HG02623 (cell line): ENCODE data around the gene ANXA2.
"Not testable (repeated sequence)": the region's sequence is repeated elsewhere in the genome, so short reads cannot be mapped to it uniquely, and the experiment has no call there.

ENCODE experiments used
- ATAC-seq: cut with Tn5 transposase; IDR thresholded peaks from one replicate; pipeline ENCODE4 v1.9.1; 2021; ENCODE audit warnings: moderate library complexity; ENCODE audit not compliant: unreplicated experiment

Gene ANXA2

DNA sequence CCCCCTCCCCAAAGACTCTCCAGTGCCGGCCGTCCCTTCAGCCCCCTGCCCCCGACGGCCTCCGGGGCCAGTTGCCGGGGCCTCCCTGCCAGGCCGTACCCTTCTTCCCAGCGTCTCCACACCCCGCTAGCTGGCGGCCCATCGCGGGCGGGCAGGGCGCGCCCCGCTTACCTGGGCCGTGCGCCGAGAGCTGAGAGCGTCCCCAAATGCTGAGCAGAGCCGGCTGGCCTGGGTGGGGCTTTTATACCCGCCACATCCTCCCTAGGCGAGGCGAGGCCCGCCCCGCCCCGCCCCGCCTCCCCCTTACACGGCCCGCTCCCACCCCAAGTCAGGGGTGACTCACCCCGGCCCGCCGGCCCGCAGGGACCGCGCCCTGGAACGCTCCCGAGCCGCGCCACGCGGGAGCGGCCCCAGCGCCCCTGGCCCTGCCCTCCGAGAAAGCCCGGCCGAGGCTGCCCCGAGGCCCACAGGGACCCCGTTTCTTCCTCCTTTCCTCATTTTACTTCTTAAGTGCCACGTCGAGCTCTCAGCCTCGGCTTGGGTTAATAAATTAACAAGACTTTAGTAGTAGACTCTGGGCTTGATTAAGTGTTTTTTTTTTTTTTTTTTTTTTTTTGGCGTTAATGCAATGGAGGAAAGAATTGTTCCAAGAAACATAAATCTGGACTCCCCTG is at the start of gene ANXA2:
ANXA2 (minus strand) TSS at position 215 of the 674 bp plus-strand sequence. CDS start 11,911 bp downstream, outside the sequence.
- ATAC-seq, result peak; percentile 60

DNA sequence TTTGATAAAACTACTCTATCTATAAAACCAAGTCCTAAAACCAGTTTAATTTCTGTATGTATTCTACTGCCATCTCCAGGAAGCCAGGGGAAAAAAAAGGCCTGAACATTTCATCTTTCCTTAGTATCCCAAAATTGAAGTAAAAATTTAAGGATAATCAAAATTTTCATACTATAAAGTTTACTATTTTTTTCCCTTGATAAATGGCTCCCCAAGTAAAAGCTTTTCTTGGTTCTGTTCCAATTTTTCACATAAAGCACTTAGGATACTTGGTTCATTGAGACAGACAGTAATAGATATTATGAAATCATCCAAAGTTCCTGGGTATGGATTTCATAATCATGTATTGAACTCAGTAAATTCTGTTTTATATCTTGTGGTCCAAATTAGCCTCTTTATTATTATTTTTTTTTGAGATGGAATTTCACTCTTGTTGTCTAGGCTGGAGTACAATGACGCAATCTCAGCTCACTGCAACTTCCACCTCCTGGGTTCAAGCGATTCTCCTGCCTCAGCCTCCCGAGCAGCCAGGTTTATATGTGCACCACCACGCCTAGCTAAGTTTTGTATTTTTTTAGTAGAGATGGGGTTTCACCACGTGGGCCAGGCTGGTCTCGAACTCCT is 46.6 kb upstream of the ANXA2 start:
- no peak for ATAC-seq

DNA sequence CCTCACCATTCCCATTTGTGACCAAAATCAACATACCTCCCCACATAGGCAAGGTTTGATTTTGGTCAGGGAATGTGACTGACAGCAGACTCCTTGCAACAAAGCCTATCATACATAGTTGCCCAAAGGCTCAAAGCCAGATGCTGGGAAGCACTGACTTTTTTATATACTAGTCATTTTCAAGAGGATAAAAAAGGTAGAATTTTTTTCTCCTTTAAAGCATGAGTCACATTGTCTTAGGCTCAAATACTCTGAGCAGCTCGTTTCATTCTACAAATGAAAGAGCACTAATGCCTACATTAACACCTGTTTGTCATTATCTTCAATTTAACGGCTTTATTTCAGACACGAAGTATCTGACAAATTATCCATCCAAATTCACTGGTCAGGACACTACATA is 45.0 kb upstream of the ANXA2 start:
- no peak for ATAC-seq

DNA sequence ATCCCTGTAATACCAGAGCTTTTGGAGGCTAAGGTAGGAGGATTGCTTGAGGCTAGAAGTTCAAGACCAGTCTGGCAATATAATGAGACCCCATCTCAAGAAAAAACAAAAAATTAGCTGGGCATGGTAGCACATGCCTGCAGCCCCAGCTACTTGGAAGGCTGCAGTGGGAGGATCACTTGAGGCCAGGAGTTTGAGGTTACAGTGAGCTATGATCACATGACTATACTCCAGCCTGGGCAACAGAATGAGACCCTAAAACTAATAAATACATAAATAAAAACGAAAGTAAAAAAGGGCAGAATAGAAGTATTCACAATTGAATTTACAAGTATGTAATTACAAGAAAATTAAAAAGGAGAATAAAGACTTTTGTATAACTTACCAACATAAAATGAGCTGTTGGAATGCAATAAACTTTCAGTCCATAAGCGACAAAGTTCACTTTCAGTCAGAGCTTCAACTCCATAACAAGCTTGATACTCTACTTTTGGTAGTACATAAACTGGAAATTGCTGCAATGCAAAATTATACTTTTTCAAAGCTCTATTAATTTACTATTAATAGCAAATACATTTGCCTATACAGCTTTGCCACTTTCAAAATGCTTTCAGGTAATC is 44.4 kb upstream of the ANXA2 start:
- no peak for ATAC-seq

DNA sequence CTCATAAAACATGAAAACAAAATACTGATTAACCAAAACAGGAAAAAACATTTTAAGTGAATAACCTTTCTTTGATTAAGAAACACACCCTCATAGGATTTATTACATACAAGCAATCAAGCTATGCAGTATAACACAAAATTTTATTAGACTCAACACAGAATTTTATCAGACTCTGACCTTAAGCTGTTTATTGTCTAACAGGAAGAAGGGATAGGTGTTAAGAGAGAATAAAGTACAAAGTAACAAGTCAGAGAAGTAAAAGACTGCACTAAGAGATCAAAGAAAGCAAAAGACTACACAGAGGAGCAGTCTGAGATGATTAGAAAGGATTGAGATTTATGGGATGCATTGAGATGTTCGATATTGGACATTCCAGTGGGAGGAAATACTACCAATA is 43.5 kb upstream of the ANXA2 start:
- no peak for ATAC-seq

DNA sequence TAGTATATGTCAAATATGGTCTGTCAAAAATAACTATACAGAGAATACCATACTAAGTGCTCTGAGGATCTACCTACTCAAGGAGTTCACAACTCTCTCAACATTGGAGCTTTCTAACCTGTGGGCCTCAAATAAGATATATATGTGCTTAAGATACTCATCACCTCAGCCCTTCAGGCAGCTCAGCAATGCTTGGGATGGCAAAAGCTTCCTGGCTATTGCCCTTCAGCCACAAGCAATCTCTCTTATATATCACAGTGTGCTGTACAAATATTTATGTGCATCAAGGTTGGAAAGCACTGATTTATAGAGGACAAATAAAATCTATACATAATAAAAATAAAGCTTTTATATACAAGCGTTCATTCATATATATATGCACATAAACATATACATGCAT is 40.9 kb upstream of the ANXA2 start:
- no peak for ATAC-seq

DNA sequence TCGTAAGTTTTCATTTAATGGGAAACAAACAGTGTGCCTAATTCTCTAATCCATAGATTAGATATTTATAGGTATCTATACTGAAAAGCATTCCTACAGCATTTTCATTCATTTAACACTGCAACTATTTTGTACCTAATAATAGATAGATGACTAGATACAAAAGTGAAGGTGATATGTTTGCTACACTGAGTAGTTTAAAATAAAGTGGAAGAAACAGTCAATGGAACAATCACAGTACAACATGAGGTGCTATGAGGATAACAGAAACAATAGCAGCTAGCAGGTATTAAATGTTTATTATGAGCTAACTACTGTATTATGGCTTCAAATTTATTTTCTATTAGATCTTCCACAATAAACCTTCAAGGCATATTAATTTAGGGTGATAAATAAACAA is 31.1 kb upstream of the ANXA2 start:
- no peak for ATAC-seq

DNA sequence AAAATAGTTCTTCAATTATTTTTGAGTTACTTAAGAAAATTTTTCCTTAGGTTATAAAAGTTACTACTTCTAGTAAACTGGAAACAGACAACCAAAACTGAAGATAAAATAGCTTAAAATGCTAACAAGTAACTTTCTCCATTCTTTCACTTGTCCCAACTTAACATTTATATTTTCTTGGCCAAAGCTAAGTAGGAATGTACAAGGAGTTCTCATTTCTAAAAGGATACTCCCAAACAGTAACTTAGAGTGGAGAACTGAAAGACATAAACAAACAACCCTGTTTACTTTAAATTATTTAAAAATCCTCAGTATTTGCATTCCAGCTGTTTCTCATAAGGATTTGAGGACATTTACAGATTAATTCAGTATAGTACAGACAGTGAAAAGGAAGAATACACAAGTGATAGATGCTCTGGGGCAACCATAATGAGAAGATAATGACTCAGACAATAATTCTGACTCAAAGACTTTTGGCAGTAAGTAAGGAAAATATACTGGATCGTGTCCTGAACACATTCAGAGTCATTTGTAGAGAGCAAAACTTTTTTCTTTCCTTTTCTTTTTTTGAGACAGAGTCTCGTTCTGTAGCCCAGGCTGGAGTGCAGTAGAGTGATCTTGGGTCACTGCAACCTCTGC is 29.2 kb upstream of the ANXA2 start:
- no peak for ATAC-seq

DNA sequence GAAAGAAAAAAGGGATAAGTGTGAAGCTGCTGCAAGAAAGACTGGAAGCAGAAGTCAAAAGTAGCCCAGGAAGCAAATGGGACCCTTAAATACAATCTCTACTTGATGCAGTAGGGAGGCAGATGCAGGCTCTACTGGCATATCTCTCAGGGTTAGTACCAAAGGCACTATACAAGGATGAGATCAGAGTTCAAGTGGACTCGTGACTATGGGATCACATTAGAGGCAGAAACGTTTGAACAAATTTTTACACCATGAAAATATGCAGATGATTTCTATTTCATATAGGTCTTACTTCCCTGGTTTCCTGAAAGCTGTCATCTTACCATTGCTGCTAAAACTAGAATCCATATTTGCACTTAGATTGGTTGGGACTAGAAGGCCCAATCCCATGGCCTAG is 27.7 kb upstream of the ANXA2 start:
- ATAC-seq, result no peak

DNA sequence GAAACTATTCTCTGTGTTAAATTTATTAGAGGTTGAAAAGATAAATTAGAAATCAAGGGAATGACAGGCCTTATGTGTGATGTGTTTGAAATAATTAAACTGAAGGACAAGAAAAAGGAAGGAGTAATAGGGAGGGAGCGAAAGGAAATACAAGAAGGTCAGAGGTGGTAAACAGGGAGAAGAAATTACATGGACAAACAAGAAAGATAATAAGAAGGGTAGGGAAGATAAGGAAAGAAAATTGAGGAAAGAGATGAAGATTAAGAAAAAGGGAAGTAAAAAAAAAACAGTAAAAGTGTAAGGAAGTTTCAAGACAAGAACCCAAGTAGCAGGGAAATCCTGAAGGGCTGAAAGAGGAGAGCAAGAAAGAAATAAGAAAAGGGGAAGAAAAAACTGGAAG is 26.2 kb upstream of the ANXA2 start:
- ATAC-seq, result no peak

DNA sequence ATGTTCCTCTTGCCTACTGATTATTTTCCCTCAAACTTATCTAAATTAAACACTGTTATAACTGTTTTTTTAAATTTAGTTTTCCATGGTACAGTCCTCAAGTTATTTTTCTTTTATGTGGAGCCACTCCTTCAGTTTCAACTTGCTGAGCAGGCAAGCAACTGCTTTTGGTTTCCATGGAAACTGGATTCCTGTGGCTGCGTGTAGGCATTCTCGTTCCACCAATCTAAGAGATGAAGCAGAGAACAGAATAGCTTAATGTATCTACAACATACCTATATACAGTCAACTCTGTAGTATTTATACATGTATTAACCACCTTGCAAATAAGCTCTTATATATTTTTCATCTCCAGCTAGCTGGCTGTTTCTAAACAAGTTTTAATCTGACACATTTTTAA is 25.8 kb upstream of the ANXA2 start:
- no peak for ATAC-seq

DNA sequence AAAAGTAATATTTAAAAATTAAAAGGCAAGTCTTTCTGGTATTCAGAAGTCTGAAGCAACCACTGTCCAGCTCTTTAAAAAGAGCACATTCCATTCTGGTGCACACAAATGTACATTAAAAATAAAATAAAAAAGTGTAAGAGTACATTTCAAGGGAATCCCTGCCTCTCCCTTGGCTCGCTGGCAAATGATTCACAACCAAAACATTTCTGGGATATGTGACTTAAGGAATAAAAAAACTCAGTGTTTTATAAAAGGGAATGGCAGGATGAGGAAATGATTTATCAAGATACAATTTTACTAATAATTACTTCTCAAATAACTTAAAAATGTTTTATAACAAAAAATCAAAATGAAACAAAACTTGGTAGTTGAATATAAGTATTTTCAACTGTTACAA is 23.8 kb upstream of the ANXA2 start:
- no peak for ATAC-seq

DNA sequence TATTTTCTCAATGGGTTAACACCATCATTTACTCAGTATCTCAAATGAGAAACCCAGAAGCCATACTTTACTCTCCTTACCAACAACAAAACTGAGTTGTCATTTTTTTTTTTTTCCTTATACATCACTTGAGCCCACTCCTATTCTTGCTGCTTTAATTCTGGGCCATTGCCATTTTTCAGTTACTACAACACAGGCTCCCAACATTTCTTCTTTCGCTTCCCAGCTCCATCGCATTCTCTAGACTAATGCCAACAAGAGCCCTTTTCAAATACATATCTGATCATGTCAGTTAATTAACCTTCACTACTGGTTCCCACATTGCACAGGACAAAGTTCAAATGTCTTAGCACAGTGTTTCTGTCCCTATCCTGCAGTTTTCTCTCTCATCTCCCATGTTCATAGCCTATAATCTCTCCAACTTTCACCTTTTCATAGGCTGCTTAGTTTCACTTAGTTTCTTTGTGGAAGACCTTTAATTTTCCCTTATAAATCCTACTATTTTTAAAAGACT is 22.5 kb upstream of the ANXA2 start:
- ATAC-seq, result no peak

DNA sequence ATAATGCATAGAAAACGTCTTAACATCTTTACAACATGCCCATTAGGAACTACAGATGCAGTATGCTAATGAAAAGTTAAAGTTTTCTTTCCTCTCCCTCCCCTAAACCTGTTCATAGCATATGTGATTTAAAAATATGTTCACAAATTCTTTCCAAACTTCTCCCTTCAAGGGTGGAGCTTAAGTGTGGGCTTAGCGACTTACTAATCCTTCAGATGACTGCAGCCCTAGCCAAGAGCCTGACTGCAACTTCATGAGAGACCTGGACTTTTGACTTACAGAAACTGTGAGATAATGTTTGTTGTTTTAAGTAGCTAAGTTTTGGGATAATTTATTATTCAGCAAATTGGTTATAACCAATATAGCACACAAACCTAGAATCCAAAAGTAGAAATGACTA is 22.0 kb upstream of the ANXA2 start:
- ATAC-seq, result no peak

DNA sequence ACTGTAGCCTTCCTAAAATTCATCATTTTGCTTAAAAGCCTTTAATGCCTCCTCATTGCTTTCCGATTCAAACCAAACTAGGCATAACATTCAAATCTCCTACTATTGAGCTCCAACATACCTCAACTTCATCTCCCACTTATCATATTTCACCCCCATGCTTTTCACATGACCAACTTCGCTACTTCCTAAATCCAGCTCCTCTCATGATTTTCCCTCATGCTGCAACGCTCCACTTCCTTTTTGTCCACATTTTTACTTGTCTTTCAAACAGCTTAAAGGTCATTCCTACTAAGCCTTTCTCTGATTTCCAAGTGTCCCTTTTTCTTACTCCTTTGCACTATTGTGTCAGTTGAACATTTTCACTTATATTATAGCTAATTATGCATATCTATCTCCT is 20.3 kb upstream of the ANXA2 start:
- ATAC-seq, result no peak

DNA sequence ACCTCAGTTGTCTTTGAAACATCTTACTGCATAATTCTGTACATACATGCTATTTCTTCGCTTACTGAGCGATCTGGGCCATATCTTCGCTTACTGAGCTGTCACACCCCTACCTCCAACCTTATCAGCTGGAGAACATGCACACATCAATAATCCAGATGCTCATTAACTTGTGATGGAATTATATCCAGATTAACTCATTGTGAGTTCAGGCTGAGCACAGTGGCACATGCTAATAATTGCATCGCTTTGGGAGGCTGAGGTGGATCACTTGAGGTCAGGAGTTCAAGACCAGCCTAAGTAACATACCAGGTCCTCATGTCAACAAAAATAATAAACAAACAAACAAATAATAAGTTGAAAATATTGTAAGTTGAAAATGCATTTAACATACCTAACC is 19.3 kb upstream of the ANXA2 start:
- ATAC-seq, result no peak

DNA sequence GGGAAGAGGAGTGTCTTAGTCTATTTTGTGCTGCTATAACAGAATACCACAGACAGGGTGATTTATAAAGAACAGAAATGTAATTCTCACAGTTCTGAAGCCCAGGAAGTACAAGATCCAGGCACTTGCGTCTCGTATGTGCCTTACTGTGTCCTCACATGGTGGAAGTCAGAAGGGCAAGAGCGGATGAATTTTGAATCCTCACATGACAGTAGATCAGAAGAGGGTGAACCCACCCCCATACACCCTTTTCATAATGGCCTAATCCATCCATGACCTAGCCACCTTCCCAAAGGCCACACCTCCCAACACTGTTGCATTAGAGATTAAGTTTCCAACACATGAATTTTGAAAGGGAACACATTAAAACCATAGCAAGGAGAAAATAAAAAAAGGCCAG is 18.7 kb upstream of the ANXA2 start:
- no peak for ATAC-seq

DNA sequence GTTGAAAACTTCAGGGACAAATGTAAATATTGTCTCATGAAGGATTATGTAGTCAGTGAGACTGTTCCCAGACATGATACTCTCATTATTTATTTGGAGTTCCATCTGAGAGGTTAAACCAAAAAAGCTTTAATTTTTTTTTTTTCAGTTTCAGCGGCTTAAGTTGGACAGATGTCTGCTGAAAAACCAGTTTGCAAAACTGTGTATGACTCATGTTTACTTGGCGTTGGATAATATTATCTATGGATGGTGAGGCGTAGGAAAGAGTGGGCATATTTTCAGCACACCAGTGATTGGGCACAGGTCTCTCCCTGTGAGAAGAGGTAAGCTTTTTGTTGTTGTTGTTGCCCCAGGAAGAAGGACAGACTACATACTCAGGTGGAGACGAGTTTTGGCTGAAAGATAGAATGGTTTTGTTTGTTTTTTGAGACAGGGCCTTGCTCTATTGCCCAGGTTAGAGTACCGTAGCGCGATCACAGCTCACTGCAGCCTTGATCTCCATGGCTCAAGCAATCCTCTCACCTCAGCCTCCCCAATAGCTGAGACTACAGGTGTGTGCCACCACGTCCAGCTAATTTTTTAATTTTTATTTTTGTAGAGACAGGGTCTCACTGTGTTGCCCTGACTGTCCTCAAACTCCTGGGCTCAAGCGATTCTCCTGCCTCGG is 16.4 kb upstream of the ANXA2 start:
- no peak for ATAC-seq

DNA sequence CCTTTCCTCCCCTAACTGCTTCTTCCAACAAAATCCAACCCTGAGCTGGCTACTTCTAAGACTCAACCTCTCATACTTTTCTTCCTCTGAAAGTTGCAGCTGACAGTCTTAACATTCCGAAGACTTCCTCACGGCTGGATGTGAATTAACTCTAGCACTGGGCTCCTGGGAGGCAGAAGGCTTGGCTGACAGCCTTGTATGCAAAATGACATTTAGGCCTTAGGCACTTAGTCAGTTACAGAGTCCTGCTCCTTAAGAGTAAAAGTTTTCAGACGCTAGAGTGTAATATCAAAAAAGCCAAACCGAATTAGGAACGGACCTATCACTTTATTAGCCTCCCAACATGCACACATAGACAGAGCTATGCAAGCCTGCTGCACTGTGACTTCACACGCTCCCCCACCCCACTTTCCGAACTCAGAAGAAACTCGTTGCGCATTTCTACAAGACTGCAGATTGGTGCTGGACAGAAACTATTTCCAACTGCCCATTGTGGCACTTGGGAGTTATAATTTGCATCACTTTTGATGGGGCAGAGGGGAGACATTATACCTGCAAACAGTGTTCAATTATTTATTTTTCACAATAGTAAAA is 15.5 kb upstream of the ANXA2 start:
- no peak for ATAC-seq

DNA sequence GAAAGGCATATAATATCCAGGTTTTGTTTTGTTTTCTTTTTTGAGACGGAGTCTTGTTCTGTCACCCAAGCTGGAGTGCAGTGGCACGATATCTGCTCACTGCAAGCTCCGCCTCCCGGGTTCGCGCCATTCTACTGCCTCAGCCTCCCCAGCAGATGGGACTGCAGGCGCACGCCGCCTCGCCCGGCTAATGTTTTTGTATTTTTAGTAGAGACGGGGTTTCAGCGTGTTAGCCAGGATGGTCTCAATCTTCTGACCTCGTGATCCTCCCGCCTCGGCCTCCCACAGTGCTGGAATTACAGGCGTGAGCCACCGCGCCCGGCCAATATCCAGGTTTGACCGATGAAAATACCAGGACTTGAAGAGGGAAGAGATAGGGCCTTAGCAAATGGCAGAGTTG is 15.0 kb upstream of the ANXA2 start:
- ATAC-seq, result not testable (repeated sequence)
